ENCODE results near the gene IGF1R.

DNA sequence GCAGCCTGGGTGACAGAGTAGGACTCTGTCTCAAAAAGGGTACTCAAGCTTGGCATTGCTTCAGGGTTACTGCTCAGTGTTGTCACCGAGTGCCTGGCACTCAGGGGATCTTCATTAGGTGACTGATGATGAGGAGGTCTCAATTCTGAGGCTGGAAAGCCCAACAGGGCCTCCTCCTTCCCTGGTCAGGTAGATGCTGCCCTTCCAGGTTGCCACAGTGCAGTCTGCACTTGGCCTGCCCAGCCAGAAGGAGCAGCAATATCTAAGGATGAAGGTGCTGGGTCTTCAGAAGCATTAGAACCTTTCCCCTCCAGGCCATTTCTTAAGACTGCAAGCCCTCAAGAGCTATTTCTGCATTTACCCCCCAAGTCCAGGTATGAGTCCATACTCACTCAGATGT, 317.3 kb downstream of the IGF1R start:
- TF ChIP-seq, protein P1, sequence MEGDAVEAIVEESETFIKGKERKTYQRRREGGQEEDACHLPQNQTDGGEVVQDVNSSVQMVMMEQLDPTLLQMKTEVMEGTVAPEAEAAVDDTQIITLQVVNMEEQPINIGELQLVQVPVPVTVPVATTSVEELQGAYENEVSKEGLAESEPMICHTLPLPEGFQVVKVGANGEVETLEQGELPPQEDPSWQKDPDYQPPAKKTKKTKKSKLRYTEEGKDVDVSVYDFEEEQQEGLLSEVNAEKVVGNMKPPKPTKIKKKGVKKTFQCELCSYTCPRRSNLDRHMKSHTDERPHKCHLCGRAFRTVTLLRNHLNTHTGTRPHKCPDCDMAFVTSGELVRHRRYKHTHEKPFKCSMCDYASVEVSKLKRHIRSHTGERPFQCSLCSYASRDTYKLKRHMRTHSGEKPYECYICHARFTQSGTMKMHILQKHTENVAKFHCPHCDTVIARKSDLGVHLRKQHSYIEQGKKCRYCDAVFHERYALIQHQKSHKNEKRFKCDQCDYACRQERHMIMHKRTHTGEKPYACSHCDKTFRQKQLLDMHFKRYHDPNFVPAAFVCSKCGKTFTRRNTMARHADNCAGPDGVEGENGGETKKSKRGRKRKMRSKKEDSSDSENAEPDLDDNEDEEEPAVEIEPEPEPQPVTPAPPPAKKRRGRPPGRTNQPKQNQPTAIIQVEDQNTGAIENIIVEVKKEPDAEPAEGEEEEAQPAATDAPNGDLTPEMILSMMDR (IDR thresholded peaks at IDR 0.05) = no peak
- TF ChIP-seq EZH2phosphoT487 (IDR thresholded peaks at IDR 0.05) (no peak), EZH2 (IDR thresholded peaks at IDR 0.05) (no peak)

Measured in neural progenitor cell (in vitro differentiated cells).